ENCODE results near the gene DESI2. TPM values are rescaled to one million over a fixed set of nuclear protein-coding genes. Genes with fewer than 3 reads are reported as not detected.

The DESI2 gene
- total and polyA plus RNA-seq, 4 donors: 5.7 to 14.6 (median 11.7) TPM

DNA sequence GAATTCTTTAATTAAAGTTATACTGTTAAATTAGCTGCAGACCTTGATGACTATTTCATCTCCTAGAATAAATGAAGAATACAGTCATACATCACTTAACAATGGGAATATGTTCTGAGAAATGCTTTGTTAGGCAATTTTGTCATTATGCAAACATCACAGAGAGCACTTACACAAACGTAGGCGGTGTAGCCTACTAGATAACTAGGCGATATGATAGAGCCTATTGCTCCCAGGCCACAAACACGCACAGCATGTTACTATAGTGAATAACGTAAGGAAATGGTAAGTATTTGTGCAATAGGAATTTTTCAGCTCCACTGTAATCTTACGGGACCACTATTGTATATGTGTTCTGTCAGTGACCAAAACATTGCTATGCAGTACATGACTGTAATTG is 37.6 kb upstream of the DESI2 start (continued):
- TF ChIP-seq RXRA (IDR thresholded peaks at IDR 0.05) (no peak), FOXA1 (IDR thresholded peaks at IDR 0.05) (no peak), SP1 (IDR thresholded peaks at IDR 0.05) (no peak), NR2F2 (IDR thresholded peaks at IDR 0.05) (no peak), YY1 (IDR thresholded peaks at IDR 0.05) (no peak), HNF4G (IDR thresholded peaks at IDR 0.05) (no peak), ATF3 (IDR thresholded peaks at IDR 0.05) (no peak)

DNA sequence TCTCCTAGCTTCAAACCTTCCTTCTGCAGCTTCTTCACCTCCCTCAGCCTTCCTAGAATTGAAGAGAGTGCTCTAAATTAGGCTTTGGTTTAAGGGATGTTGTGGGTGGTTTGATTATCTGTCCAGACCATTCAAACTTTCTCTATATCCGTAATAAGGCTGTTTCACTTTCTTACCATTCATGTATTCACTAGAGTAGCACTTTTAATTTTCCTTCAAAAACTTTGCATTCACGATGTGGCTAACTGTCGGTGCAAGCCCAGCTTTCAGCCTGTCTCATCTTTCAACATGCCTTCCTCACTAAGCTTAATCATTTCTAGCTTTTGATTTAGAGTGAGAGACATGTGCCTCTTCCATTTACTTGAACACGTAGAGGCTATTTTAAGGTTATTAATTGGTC is 26.2 kb upstream of the DESI2 start:
- Histone ChIP-seq H3K36me3 (ENCODE audit: control insufficient read depth in 4 of 4, insufficient read depth in 3 of 4, low read depth in 1 of 4, low read length in 3 of 4) (no peaks in the 10 kb centered on the region), H3K4me1 (ENCODE audit: control insufficient read depth in 4 of 4, insufficient read depth in 4 of 4, low read length in 3 of 4) (no peaks in the 10 kb centered on the region), H3K9me3 (ENCODE audit: control insufficient read depth in 4 of 4, low read length in 3 of 4) (no peaks in the 10 kb centered on the region), H3K9ac (ENCODE audit: low read depth in 1 of 2, low read length in 2 of 2) (no peak overlapping the region), H3K27ac (ENCODE audit: low read depth in 1 of 2, low read length in 2 of 2) (no peak overlapping the region), H3K27me3 (ENCODE audit: control insufficient read depth in 4 of 4, insufficient read depth in 4 of 4, low read length in 3 of 4) (no peaks in the 10 kb centered on the region), H3K4me3 (ENCODE audit: low read depth in 1 of 3, low read length in 3 of 3) (no peak overlapping the region)
- TF ChIP-seq TAF1 (conservative IDR thresholded peaks at IDR 0.05) (no peak), EGR1 (IDR thresholded peaks at IDR 0.05; ENCODE audit: low read depth in 2 of 2) (no peak), FOXA1 (IDR thresholded peaks at IDR 0.05) (no peak), GABPA (IDR thresholded peaks at IDR 0.05 in 1 of 2, conservative IDR thresholded peaks at IDR 0.05 in 1 of 2) (no peak), NR2F2 (IDR thresholded peaks at IDR 0.05) (no peak), FOXA2 (IDR thresholded peaks at IDR 0.05) (no peak), RXRA (IDR thresholded peaks at IDR 0.05) (no peak), RAD21 (IDR thresholded peaks at IDR 0.05) (no peak)
- TF ChIP-seq, protein P1, sequence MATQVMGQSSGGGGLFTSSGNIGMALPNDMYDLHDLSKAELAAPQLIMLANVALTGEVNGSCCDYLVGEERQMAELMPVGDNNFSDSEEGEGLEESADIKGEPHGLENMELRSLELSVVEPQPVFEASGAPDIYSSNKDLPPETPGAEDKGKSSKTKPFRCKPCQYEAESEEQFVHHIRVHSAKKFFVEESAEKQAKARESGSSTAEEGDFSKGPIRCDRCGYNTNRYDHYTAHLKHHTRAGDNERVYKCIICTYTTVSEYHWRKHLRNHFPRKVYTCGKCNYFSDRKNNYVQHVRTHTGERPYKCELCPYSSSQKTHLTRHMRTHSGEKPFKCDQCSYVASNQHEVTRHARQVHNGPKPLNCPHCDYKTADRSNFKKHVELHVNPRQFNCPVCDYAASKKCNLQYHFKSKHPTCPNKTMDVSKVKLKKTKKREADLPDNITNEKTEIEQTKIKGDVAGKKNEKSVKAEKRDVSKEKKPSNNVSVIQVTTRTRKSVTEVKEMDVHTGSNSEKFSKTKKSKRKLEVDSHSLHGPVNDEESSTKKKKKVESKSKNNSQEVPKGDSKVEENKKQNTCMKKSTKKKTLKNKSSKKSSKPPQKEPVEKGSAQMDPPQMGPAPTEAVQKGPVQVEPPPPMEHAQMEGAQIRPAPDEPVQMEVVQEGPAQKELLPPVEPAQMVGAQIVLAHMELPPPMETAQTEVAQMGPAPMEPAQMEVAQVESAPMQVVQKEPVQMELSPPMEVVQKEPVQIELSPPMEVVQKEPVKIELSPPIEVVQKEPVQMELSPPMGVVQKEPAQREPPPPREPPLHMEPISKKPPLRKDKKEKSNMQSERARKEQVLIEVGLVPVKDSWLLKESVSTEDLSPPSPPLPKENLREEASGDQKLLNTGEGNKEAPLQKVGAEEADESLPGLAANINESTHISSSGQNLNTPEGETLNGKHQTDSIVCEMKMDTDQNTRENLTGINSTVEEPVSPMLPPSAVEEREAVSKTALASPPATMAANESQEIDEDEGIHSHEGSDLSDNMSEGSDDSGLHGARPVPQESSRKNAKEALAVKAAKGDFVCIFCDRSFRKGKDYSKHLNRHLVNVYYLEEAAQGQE (IDR thresholded peaks at IDR 0.05): no peak
- TF ChIP-seq, protein P2, sequence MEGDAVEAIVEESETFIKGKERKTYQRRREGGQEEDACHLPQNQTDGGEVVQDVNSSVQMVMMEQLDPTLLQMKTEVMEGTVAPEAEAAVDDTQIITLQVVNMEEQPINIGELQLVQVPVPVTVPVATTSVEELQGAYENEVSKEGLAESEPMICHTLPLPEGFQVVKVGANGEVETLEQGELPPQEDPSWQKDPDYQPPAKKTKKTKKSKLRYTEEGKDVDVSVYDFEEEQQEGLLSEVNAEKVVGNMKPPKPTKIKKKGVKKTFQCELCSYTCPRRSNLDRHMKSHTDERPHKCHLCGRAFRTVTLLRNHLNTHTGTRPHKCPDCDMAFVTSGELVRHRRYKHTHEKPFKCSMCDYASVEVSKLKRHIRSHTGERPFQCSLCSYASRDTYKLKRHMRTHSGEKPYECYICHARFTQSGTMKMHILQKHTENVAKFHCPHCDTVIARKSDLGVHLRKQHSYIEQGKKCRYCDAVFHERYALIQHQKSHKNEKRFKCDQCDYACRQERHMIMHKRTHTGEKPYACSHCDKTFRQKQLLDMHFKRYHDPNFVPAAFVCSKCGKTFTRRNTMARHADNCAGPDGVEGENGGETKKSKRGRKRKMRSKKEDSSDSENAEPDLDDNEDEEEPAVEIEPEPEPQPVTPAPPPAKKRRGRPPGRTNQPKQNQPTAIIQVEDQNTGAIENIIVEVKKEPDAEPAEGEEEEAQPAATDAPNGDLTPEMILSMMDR (IDR thresholded peaks at IDR 0.05; ENCODE audit: low read depth, low read length, missing input control): no peak
- no peak for DNase-seq (ENCODE audit: low spot score)
- 93% methylated on average over 4 of the region's 4 CpGs for whole genome bisulfite sequencing

DNA sequence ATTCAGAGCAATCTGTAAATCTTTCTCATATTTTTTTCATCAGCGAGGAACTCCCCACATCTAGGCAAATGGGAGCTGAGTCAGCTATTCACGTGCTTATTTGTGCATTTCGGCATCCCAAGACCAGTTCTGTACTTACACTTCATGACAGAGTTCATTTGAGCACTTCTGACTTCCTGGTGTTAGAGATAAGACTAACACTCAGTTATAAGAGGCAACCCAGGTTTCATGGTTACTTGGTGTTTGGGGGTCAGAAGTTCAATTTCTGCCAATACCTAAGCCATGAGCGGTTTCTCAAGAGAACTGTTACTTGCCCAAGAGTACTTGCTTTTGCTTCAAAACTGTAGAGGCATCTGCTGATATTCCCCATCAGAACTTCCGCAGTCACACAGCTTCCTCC is 24.1 kb upstream of the DESI2 start:
- H3K36me3 ChIP-seq (ENCODE audit: control insufficient read depth in 4 of 4, insufficient read depth in 3 of 4, low read depth in 1 of 4, low read length in 3 of 4): no peaks in the 10 kb centered on the region
- no peaks in the 10 kb centered on the region for H3K4me1 ChIP-seq (ENCODE audit: control insufficient read depth in 4 of 4, insufficient read depth in 4 of 4, low read length in 3 of 4)
- H3K9me3 ChIP-seq (ENCODE audit: control insufficient read depth in 4 of 4, low read length in 3 of 4): no peaks in the 10 kb centered on the region
- H3K27ac ChIP-seq (ENCODE audit: low read depth in 1 of 2, low read length in 2 of 2): no peak overlapping the region
- no peaks in the 10 kb centered on the region for H3K27me3 ChIP-seq (ENCODE audit: control insufficient read depth in 4 of 4, insufficient read depth in 4 of 4, low read length in 3 of 4)
- no peak overlapping the region for H3K9ac ChIP-seq (ENCODE audit: low read depth in 1 of 2, low read length in 2 of 2)
- no peak overlapping the region for H3K4me3 ChIP-seq (ENCODE audit: low read depth in 1 of 3, low read length in 3 of 3)
- TF ChIP-seq SP1 (IDR thresholded peaks at IDR 0.05): no peak
- no peak for DNase-seq (ENCODE audit: low spot score)
- 89% methylated on average over 5 of the region's 5 CpGs for WGBS

All from liver (tissue), 9 donors.